ENCODE data around the gene TSACC. TPM values are rescaled to one million over a fixed set of nuclear protein-coding genes. Genes with fewer than 3 reads are reported as not detected.
"Not testable (repeated sequence)": the region's sequence is repeated elsewhere in the genome, so short reads cannot be mapped to it uniquely, and the experiment has no call there.

The TSACC gene
- 0.67 and 1.4 TPM in 2 replicates for total RNA-seq (2014; rRNA removed; shearing (Covaris generic))
- 13.1 TPM in 1 of 2 replicates, not detected in the other for polyA plus RNA-seq (2014; cell fraction: nucleus; rRNA removed)

- DNase-seq (ENCODE audit: extremely low read depth, low read depth), result peak; percentile 100
These were observed at the start of gene TSACC, which contains the start of gene CCT3 for GRCh38 chr1:156338180-156338976. Gene TSACC (plus strand): TSS chr1:156338526. CDS start chr1:156339758, 1,232 bp downstream. Gene CCT3 (minus strand): TSS chr1:156338292. CDS start chr1:156338184, 108 bp downstream.

GRCh38 chr1:156289857-156290256, 48.5 kb upstream of the TSACC start:
- no peak for DNase-seq (ENCODE audit: extremely low read depth, low read depth)

GRCh38 chr1:156291226-156292061, 46.9 kb upstream of the TSACC start:
- peak; percentile 75 for DNase-seq (ENCODE audit: extremely low read depth, low read depth)

GRCh38 chr1:156293098-156293434, 45.3 kb upstream of the TSACC start:
- DNase-seq (ENCODE audit: extremely low read depth, low read depth), result no peak

- DNase-seq (ENCODE audit: extremely low read depth, low read depth), result no peak
These were observed 44.4 kb upstream of the TSACC start for GRCh38 chr1:156293895-156294294.

GRCh38 chr1:156295391-156295947, 42.9 kb upstream of the TSACC start, which contains the start of gene GLMP:
Gene GLMP (minus strand): TSS chr1:156295679. CDS start chr1:156295645, 34 bp downstream.
- DNase-seq (ENCODE audit: extremely low read depth, low read depth), result peak; percentile 56

GRCh38 chr1:156298852-156299357, 39.4 kb upstream of the TSACC start, which contains the start of gene VHLL:
Gene VHLL (minus strand): TSS chr1:156299307. CDS start chr1:156299189, 118 bp downstream.
- no peak for DNase-seq (ENCODE audit: extremely low read depth, low read depth)

GRCh38 chr1:156303241-156303640, 35.1 kb upstream of the TSACC start:
- no peak for DNase-seq (ENCODE audit: extremely low read depth, low read depth)

GRCh38 chr1:156305215-156305614, 33.1 kb upstream of the TSACC start:
- no peak for DNase-seq (ENCODE audit: extremely low read depth, low read depth)

- no peak for DNase-seq (ENCODE audit: extremely low read depth, low read depth)
These were observed 30.2 kb upstream of the TSACC start for GRCh38 chr1:156308078-156308477.

- no peak for DNase-seq (ENCODE audit: extremely low read depth, low read depth)
These were observed 27.4 kb upstream of the TSACC start for GRCh38 chr1:156310962-156311361.

- DNase-seq (ENCODE audit: extremely low read depth, low read depth), result no peak
These were observed 21.4 kb upstream of the TSACC start for GRCh38 chr1:156316909-156317308.

- DNase-seq (ENCODE audit: extremely low read depth, low read depth), result peak; percentile 43
These were observed 18.7 kb upstream of the TSACC start for GRCh38 chr1:156319664-156320063.

GRCh38 chr1:156320560-156320959, 17.8 kb upstream of the TSACC start:
- no peak for DNase-seq (ENCODE audit: extremely low read depth, low read depth)

- DNase-seq (ENCODE audit: extremely low read depth, low read depth), result not testable (repeated sequence)
These were observed 15.1 kb upstream of the TSACC start for GRCh38 chr1:156323179-156323578.

GRCh38 chr1:156336242-156336641, 2.1 kb upstream of the TSACC start:
- no peak for DNase-seq (ENCODE audit: extremely low read depth, low read depth)

- no peak for DNase-seq (ENCODE audit: extremely low read depth, low read depth)
These were observed 1.1 kb upstream of the TSACC start for GRCh38 chr1:156337052-156337887.

GRCh38 chr1:156337888-156338179, 492 bp upstream of the TSACC start:
- no peak for DNase-seq (ENCODE audit: extremely low read depth, low read depth)

GRCh38 chr1:156342166-156342955, 4.0 kb downstream of the TSACC start:
- no peak for DNase-seq (ENCODE audit: extremely low read depth, low read depth)

All from NCI-H460 (cell line).